Ovary (tissue), 3 donors: ENCODE data around the gene SERPINH1.

Experiments
- EP300 ChIP-seq: sonication (generic); formaldehyde crosslinking; IDR thresholded peaks from one replicate; pipeline ENCODE4 v1.6.1; 2017; ENCODE audit warnings: antibody characterized with exemption
- POLR2A ChIP-seq: fragments of 450-650 bp; IDR thresholded peaks from one replicate; pipeline ENCODE4 v1.6.1; 2017; ENCODE audit warnings: antibody characterized with exemption, mild to moderate bottlenecking, moderate library complexity
- TF ChIP-seq, protein P1 (sequence below), 3 donors: fragments of 450-650 bp in 2 of 3; fragments of 200-600 bp in 1 of 3; IDR thresholded peaks; one replicate each; pipeline versions ENCODE4 v1.5.1 to v1.8.0; 2016 to 2022; ENCODE audit warnings: antibody characterized with exemption in 3 of 3, mild to moderate bottlenecking in 1 of 3
- donor health status: DM: no; HTN: no; CAD: no.

DNA sequence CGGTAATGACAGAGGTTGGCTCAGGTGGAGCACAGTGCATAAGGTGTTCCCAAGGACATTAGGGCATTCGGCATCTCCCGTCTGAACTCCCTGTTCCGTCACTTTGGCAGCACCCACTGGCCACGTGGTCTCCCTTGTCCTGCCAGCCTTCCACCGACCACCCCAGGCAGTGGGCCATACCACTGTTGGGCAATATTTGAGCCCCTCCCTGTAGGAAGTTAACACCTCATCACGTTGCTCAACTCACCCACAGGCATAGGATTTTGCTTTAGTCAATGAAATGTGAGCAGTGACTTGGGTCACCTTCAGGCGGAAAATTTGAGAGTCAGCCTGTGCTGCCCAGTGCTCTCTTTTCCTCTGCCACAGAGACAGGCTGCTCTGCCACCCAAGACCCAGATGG is 44.0 kb downstream of the SERPINH1 start:
- TF ChIP-seq, protein P1, sequence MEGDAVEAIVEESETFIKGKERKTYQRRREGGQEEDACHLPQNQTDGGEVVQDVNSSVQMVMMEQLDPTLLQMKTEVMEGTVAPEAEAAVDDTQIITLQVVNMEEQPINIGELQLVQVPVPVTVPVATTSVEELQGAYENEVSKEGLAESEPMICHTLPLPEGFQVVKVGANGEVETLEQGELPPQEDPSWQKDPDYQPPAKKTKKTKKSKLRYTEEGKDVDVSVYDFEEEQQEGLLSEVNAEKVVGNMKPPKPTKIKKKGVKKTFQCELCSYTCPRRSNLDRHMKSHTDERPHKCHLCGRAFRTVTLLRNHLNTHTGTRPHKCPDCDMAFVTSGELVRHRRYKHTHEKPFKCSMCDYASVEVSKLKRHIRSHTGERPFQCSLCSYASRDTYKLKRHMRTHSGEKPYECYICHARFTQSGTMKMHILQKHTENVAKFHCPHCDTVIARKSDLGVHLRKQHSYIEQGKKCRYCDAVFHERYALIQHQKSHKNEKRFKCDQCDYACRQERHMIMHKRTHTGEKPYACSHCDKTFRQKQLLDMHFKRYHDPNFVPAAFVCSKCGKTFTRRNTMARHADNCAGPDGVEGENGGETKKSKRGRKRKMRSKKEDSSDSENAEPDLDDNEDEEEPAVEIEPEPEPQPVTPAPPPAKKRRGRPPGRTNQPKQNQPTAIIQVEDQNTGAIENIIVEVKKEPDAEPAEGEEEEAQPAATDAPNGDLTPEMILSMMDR (IDR thresholded peaks at IDR 0.05): no peak
- TF ChIP-seq POLR2A (no peak), EP300 (no peak)
